Measurements from ENCODE around the gene TSPAN9. TPM values are rescaled to one million over a fixed set of nuclear protein-coding genes. Genes with fewer than 3 reads are reported as not detected.

TSPAN9 gene
- total RNA-seq, 2 experiments from 2014 or later, result 0.07 TPM; not detected in 1

- TF ChIP-seq, protein P1, sequence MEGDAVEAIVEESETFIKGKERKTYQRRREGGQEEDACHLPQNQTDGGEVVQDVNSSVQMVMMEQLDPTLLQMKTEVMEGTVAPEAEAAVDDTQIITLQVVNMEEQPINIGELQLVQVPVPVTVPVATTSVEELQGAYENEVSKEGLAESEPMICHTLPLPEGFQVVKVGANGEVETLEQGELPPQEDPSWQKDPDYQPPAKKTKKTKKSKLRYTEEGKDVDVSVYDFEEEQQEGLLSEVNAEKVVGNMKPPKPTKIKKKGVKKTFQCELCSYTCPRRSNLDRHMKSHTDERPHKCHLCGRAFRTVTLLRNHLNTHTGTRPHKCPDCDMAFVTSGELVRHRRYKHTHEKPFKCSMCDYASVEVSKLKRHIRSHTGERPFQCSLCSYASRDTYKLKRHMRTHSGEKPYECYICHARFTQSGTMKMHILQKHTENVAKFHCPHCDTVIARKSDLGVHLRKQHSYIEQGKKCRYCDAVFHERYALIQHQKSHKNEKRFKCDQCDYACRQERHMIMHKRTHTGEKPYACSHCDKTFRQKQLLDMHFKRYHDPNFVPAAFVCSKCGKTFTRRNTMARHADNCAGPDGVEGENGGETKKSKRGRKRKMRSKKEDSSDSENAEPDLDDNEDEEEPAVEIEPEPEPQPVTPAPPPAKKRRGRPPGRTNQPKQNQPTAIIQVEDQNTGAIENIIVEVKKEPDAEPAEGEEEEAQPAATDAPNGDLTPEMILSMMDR (IDR thresholded peaks at IDR 0.05), result no peak
- no peaks in the 10 kb centered on the region for H3K9me3 Mint-ChIP-seq
- H3K4me3 Mint-ChIP-seq, result no peak overlapping the region
- H3K27ac Mint-ChIP-seq, result no peak overlapping the region
- peaks cover 11% of the 10 kb centered on the region for H3K4me1 Mint-ChIP-seq (ENCODE audit: low read depth)
- DNase-seq (no peak), ATAC-seq (no peak)
- ChIA-PET POLR2A (no interaction called here), CTCF (no interaction called here)
- peaks cover 10% of the 10 kb centered on the region for H3K27me3 Mint-ChIP-seq
- no peaks in the 10 kb centered on the region for H3K36me3 Mint-ChIP-seq (ENCODE audit: low read depth)
- intact Hi-C loops (cut with micrococcal nuclease), result no loop called here
These were observed 218.6 kb downstream of the TSPAN9 start for GRCh38 chr12:3295646-3296408.

- ChIA-PET CTCF (no interaction called here), POLR2A (no interaction called here)
- Mint-ChIP-seq H3K4me1 (ENCODE audit: low read depth) (peaks cover 11% of the 10 kb centered on the region), H3K27me3 (peaks cover 11% of the 10 kb centered on the region), H3K9me3 (no peaks in the 10 kb centered on the region), H3K36me3 (ENCODE audit: low read depth) (no peaks in the 10 kb centered on the region), H3K4me3 (no peak overlapping the region), H3K27ac (no peak overlapping the region)
- intact Hi-C loops (cut with micrococcal nuclease), result no loop called here
- DNase-seq, result no peak
- TF ChIP-seq, protein P1 (IDR thresholded peaks at IDR 0.05), result no peak
- ATAC-seq, result no peak
These were observed 219.2 kb downstream of the TSPAN9 start for GRCh38 chr12:3296409-3296701.

DNA sequence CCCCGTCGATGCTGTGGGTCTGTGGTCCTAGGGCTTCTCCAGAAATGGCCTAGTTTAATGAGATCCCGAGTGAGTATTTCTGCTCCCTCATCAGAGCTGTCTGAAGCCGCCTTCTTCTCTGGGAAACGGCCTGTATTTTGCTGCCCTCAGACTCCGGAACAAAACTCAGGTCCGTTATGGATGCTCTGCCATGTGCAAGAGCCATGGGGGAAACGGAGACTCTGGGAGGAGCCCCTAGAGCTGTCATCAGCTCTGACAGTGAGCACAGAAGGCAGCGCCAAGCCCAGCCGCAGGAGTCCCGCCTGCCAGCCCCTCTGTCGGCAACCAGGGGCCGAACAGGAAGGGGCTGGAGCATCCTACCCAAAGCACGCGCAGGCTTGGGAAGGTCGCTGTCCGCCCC, 221.4 kb downstream of the TSPAN9 start:
- no peak overlapping the region for H3K27ac Mint-ChIP-seq
- DNase-seq (no peak), ATAC-seq (no peak)
- H3K4me1 Mint-ChIP-seq (ENCODE audit: low read depth), result peaks cover 11% of the 10 kb centered on the region
- no peaks in the 10 kb centered on the region for H3K9me3 Mint-ChIP-seq
- CTCF ChIA-PET, result interaction anchor here (1.4 to 4.4 kb wide), 8 partner anchors 10 to 506 kb away, joined by 3 to 70 read pairs (median 13); no protein-coding TSS in a partner anchor
- POLR2A ChIA-PET, result no interaction called here
- H3K36me3 Mint-ChIP-seq (ENCODE audit: low read depth), result no peaks in the 10 kb centered on the region
- H3K4me3 Mint-ChIP-seq, result no peak overlapping the region
- TF ChIP-seq, protein P1 (IDR thresholded peaks at IDR 0.05), result no peak
- peaks cover 17% of the 10 kb centered on the region for H3K27me3 Mint-ChIP-seq
- intact Hi-C loops (cut with micrococcal nuclease), result no loop called here

GRCh38 chr12:3299929-3300832, 223.0 kb downstream of the TSPAN9 start:
- DNase-seq, result peak; percentile 89
- ATAC-seq, result peak; percentile 86
- intact Hi-C loops (cut with micrococcal nuclease), result loop anchor here (5.0 kb wide), 1 partner anchor 502 kb away; no protein-coding TSS in a partner anchor
- peak overlapping the region; percentile 62 for H3K27ac Mint-ChIP-seq
- peaks cover 19% of the 10 kb centered on the region for H3K27me3 Mint-ChIP-seq
- POLR2A ChIA-PET, result interaction anchor here (0.6 to 1.1 kb wide), 2 partner anchors 341 to 504 kb away, joined by 3 read pairs; no protein-coding TSS in a partner anchor
- peak overlapping the region; percentile 28 for H3K4me3 Mint-ChIP-seq
- no peaks in the 10 kb centered on the region for H3K36me3 Mint-ChIP-seq (ENCODE audit: low read depth)
- H3K4me1 Mint-ChIP-seq (ENCODE audit: low read depth), result peaks cover 11% of the 10 kb centered on the region
- CTCF ChIA-PET, result interaction anchor here (0.7 to 4.4 kb wide), 119 partner anchors 8 to 552 kb away, joined by 3 to 70 read pairs (median 4); partner anchors contain the start of genes CRACR2A and PRMT8
- no peaks in the 10 kb centered on the region for H3K9me3 Mint-ChIP-seq
- TF ChIP-seq, protein P1 (IDR thresholded peaks at IDR 0.05), result peak; percentile 86
